HG03159 (cell line): ENCODE results near the gene R3HDM4.

Experiments
- ATAC-seq: cut with Tn5 transposase; IDR thresholded peaks from one replicate; pipeline ENCODE4 v1.9.1; 2021; ENCODE audit warnings: mild to moderate bottlenecking, moderate library complexity; ENCODE audit not compliant: unreplicated experiment

R3HDM4 gene

GRCh38 chr19:947707-948539 lies 34.9 kb upstream of the R3HDM4 start:
- peak; percentile 73 for ATAC-seq

DNA sequence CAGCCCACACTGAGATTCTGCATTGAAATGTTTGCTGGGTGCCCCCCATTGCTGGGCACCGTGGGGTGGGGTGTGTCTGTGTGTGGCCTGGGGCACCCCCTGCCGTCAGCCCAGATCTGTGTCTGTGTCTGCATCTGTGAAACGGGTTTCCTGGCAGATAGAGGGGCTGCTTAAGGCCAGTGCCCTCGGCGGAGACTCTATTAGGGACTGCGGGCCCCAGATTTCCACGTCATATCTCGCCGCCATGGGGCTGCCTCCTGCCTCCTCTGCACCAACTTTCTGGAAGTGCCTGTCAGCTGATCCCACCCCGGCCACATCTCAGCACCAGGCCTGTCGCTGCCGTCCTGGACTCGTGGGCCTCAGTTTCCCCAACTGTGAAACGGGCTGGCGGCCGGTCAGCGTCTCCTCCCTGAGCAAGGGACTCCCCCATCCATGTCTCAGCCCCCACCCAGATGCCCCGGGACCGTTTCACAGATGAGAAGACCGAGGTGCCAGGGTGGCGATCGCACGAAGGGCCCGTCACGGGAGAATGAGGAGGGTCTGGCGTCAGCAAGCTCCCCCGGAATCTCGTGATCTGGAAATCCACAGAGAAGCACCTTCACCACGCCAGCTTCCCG lies 34.2 kb upstream of the R3HDM4 start:
- peak; percentile 18 for ATAC-seq

DNA sequence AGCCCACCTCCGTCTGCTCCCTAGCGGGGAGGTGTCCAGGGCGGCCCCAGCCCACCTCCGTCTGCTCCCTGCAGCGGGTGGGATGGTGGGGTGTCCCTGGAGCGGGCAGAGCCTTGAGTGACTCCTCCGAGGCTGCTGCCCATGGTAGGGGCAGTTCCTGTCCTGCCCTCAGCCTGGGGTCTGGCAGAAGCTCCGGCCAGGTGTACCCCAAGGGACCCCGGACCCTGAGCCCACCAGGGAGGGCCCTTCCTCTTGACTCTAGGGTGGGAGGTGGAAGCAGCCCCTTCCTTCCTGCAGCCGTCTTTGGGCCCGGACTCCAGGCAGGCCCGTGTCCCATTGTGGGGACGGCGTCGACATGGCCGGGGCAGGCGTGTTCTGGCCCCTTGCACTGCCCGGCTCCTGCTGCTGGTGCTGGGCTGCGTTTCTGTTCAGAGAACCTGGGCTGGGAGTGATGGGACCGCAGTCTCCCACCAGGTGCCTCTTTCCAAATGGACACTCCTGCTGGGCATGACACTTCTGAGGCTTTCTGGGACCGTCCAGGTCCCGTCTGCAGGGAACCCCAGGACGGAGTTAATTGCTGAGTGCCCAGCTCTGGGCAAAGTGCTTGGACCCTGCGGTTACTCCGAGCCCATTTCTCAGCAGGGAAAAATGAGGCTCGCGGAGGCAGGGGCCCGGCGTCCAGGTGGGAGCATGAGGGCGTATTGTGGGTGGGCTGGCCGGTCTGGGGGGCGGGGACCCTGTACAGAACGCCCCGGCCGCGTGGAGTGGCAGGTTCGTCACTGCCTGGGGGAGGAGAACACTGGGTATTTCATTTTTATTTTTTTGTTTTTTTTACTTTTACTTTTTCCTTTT lies 32.6 kb upstream of the R3HDM4 start:
- no peak for ATAC-seq

DNA sequence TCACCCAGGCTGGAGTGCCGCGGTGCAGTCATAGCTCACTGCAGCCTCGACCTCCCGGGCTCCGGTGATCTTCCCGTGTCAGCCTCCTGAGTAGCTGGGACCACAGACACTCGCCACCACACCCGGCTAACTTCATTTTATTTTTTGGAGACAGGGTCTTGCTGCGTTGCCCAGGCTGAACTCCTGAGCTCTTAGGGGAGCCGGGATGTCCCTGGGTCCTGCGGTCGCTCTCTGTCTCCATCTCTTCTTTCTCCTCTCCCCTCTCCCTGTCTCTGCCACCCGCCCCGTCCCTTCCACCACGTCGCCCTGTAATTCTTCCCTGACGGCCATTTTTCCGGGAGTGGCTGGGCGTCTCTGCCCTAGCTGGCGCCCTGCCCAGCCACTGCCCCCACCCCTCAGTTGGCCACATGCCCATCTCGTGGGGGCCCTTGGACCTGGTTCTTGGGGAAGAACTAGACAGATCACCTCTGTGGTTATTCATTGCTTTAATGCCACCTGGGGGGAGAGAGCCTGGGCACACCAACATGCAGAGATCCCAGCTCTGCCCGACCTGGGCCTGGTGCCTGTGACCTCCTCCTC lies 31.7 kb upstream of the R3HDM4 start:
- ATAC-seq: no peak

DNA sequence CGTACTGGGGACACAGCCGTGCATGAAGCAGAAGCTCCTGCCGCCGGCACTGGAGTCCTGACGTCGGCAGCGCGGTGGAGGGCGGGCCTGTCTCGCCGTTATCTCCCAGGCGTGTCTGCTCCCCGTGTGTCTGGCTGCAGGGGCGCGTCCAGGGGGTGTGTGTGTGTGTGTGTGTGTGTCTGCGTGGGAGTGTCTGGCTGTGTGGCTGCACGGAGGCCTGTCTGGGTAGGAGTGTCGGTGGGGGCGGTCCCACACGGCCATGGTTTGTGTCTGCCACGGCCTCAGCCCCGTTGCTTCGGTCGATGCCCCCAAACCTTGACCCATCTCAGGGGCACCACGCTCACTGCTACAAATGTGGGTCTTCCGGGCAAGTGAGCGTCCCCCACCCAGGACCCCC lies 31.1 kb upstream of the R3HDM4 start:
- ATAC-seq: no peak

- ATAC-seq: no peak
Measured at GRCh38 chr19:943551-944170, 30.6 kb upstream of the R3HDM4 start.

DNA sequence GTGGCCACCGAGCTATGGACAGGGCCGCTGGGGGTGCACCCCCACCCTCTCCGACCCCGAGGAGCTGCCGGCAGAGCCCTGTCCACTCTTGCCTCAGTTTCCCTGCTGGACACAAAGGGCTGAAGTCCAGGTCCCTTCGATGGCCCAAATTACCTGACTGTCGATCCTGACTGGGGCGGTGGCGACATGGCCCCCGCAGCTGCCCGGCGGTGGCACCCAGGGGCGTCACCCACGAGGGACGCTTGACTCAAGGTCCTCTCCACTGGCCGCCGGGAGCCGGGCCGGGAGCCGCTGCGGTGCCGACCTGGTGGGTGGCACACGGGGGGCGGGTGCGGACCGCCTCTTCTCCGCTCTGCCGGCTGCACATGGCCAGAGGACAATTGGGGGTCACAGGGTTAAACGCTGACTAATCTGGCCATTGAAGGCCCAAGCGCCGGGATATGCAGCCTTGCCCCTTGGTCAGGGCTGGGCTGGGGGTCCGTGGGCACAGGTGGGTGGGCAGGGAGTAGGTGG lies 29.2 kb upstream of the R3HDM4 start:
- ATAC-seq: no peak

- ATAC-seq: no peak
Measured at GRCh38 chr19:941292-942132, 28.5 kb upstream of the R3HDM4 start.

- ATAC-seq: no peak
Measured at GRCh38 chr19:940591-941291, 27.7 kb upstream of the R3HDM4 start.

DNA sequence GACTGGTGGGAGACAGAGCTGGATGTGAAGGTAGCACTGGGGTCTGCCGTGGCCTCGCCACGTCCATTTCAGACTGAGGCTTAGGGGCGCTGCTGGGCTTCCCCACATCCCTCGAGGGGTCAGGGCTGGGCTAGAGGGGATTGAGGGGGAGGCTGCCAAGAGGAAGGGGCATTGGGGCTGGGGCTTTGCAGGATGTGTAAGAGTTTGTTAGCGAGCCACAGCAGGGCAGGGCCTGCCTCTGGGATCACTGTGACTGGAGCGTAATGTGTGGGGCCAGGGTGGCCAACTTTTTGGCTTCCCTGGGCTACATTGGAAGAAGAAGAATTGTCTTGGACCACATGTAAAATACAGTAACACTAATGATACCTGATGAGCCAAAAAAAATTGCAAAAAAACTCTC lies 26.9 kb upstream of the R3HDM4 start:
- ATAC-seq: no peak

DNA sequence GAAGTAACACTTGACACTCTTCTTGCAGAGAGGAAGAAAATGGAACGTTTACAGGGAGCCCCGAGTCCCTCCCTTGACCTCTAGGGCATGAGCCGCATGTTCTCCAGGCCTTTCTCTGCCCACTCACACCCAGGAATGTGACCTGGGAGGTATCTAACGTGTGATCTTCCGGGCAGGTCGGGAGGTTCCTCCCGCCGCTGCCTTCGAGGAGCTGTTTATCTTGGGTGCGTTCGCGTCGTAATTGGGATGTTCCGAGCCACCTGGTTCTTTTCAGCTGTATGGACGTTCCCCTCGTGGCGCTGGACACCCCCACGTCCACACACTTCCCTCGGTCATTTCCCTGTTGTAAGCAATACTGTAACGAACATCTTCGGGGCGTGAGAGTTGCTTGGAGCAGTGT lies 26.4 kb upstream of the R3HDM4 start:
- no peak for ATAC-seq

GRCh38 chr19:938233-938923 lies 25.4 kb upstream of the R3HDM4 start:
- no peak for ATAC-seq

DNA sequence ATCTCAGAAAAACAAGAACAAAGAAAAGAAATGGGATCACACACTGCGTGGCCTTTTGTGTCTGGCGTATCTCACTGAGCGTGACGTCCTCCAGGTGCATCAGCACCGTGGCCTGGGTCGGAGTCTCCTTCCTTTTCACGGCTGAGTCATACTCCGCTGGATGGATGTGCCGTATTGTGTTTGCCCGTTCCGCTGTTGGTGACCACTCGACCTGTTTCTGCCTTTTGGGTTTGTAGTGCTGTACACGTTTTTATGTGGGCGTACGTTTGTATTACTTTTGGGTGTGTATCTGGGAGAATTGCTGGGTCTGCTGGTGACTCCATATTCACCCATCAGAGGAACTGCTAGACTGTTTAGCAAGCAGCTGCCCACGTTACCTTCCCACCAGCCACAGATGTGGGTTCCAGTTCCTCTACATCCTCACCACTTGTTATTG lies 24.3 kb upstream of the R3HDM4 start:
- ATAC-seq: no peak

DNA sequence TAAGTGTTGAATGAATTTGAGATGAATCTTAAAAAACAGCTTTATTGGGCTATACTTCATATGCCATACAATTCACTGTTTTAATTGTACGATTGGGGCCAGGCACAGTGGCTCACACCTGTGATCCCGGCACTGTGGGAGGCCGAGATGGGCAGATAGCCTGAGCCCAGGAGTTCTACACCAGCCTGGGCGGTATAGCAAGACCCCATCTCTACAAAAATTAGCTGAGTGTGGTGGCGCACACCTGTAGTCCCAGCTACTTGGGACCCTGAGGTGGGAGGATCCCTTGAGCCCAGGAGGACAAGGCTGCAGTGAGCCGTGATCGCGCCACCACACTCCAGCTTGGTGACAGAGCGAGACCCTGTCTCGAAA lies 23.1 kb upstream of the R3HDM4 start:
- ATAC-seq: no peak

DNA sequence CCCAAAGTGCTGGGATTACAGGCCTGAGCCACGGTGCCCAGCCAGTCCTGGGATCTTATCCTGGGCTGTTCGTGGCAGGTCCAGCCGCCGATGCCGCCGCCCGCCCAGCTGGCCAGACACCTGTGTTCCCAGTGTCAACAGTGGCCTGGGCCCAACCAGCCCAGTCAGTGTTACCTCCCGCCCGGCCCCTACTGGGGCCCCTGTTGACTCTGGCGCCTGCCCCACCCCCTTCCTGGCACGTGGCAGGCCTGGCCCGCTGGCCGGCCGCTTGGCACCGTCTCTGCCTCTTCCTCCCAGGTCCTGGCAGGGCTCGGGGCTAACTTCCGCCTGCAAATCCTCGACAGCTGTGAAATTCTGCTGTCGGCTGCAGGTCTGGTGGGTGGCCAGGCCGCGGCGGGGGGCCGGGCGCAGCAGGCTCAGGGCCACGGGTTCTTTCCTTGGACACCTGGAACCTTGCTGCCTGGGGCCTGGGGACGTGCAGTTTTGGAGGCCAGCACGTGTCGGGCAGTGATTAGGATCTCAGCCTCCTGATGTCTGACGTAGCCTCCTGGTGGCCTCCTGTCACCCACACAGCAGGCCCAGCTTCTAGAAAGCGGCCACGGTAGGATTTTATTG lies 22.0 kb upstream of the R3HDM4 start:
- ATAC-seq: no peak

GRCh38 chr19:934197-934840 lies 21.3 kb upstream of the R3HDM4 start:
- ATAC-seq: no peak

DNA sequence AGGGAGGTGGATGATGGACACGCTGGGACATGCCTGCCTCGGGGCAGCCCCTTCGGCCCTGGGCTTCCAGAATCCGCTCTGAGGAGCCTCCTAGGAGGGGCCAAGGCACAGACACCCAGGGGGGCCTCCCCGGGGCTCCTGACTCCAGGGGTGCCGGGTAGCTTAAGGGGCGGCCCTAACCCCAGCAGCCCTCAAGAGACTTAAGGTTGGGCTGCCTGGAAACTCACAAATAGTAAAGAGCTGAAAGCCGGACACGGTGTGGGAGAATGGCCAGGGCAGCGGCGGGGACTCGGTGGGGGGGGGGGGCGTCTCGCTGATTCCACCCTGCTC lies 20.5 kb upstream of the R3HDM4 start:
- ATAC-seq: no peak
